ENCODE measurements around the gene PTP4A1.

DNA sequence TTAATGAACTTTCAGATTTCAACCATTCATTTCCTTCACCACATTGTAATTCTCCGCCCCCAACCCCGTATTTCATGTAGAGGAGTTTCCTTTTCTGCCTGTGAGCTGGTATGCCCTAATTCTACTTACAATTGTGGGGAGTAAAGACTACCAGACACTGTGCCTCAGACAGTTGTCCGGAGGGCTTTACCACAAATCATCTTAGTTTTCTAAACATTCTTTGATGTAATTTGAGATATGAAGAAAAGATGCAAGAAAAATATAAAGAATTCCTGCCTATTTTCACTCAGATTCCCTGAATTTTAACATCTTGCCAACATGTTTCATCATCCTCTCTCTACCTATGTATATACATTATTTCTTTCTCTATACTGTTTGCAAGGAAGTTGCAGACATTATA is 28.3 kb upstream of the PTP4A1 start:
- TF ChIP-seq SREBF2 (IDR thresholded peaks at IDR 0.05) (no peak), RCOR1 (IDR thresholded peaks at IDR 0.05; ENCODE audit: low read depth, low read length) (no peak)
- TF ChIP-seq, protein P1, sequence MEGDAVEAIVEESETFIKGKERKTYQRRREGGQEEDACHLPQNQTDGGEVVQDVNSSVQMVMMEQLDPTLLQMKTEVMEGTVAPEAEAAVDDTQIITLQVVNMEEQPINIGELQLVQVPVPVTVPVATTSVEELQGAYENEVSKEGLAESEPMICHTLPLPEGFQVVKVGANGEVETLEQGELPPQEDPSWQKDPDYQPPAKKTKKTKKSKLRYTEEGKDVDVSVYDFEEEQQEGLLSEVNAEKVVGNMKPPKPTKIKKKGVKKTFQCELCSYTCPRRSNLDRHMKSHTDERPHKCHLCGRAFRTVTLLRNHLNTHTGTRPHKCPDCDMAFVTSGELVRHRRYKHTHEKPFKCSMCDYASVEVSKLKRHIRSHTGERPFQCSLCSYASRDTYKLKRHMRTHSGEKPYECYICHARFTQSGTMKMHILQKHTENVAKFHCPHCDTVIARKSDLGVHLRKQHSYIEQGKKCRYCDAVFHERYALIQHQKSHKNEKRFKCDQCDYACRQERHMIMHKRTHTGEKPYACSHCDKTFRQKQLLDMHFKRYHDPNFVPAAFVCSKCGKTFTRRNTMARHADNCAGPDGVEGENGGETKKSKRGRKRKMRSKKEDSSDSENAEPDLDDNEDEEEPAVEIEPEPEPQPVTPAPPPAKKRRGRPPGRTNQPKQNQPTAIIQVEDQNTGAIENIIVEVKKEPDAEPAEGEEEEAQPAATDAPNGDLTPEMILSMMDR (IDR thresholded peaks at IDR 0.05) = no peak

All from A549 (cell line).